ENCODE data around the gene EPHA4.

- TF ChIP-seq EZH2 (IDR thresholded peaks at IDR 0.05; ENCODE audit: low read length, missing control alignments), result no peak
- TF ChIP-seq CTCF (conservative IDR thresholded peaks at IDR 0.05 in 1 of 2, IDR thresholded peaks at IDR 0.05 in 1 of 2; ENCODE audit: low read depth in 1 of 2, low read length in 2 of 2), result no peak
Measured at GRCh38 chr2:221444106-221444505, 128.0 kb downstream of the EPHA4 start.

All from fibroblast of lung (primary cell).